HEK293 (cell line): ENCODE measurements around the gene ADCYAP1R1.

ENCODE experiments used
- CTCF ChIA-PET: fragments of 350-600 bp; formaldehyde crosslinking; extraction: SDS; loops from one replicate; lab custom pipeline; 2021; ENCODE audit warnings: antibody characterized with exemption; lab: Yijun Ruan, JAX
- POLR2A ChIA-PET: fragments of 300-600 bp; formaldehyde crosslinking; extraction: SDS; loops from one replicate; lab custom pipeline; 2020; ENCODE audit warnings: antibody characterized with exemption, inconsistent platforms; lab: Yijun Ruan, JAX
- H3K27ac ChIP-seq: fragments of 200-500 bp; sonication (Bioruptor generic); 2 replicates; pipeline ENCODE4 v1.5.1; 2014; ENCODE audit warnings: low read depth, low read length, control low read depth, inconsistent platforms; ENCODE audit errors: extremely low read depth
- H3K36me3 ChIP-seq, 2 experiments: fragments of 200-500 bp in 1 of 2; sonication (Bioruptor generic) in 1 of 2; 1 replicate in 1 of 2; 2 replicates in 1 of 2; pipeline ENCODE4 v1.5.1; 2014 to 2017; ENCODE audit warnings: inconsistent platforms in 2 of 2, low read length in 2 of 2; ENCODE audit not compliant: control insufficient read depth in 2 of 2, insufficient read depth in 1 of 2
- H3K4me1 ChIP-seq: fragments of 200-500 bp; sonication (Bioruptor generic); 2 replicates; pipeline ENCODE4 v1.5.1; 2014; ENCODE audit warnings: mild to moderate bottlenecking, low read length, inconsistent platforms; ENCODE audit not compliant: control insufficient read depth, insufficient read depth
- H3K4me3 ChIP-seq: 2 replicates; pipeline ENCODE4 v1.5.1; 2011; ENCODE audit warnings: low read depth, mild to moderate bottlenecking, control low read depth, low read length, moderate library complexity
- H3K9me3 ChIP-seq: fragments of 200-500 bp; sonication (Bioruptor generic); 2 replicates; pipeline ENCODE4 v1.5.1; 2014; ENCODE audit warnings: low read depth, low read length, inconsistent platforms; ENCODE audit not compliant: control insufficient read depth, insufficient read depth
- KLF7 ChIP-seq: fragments of 450-650 bp; formaldehyde crosslinking; IDR thresholded peaks from 2 replicates; pipeline ENCODE4 v1.5.1; 2016; ENCODE audit warnings: missing biosample characterization, missing genetic modification characterization, borderline replicate concordance
- ZBTB20 ChIP-seq: fragments of 450-650 bp; formaldehyde crosslinking; IDR thresholded peaks from 2 replicates; pipeline ENCODE4 v1.5.1; 2016; ENCODE audit warnings: missing biosample characterization, missing genetic modification characterization
- ZFP3 ChIP-seq: fragments of 450-650 bp; formaldehyde crosslinking; IDR thresholded peaks from 2 replicates; pipeline ENCODE4 v1.5.1; 2016; ENCODE audit warnings: low read depth, missing biosample characterization, missing genetic modification characterization
- ZNF132 ChIP-seq: fragments of 450-650 bp; formaldehyde crosslinking; IDR thresholded peaks from 2 replicates; pipeline ENCODE4 v1.5.1; 2017; ENCODE audit warnings: missing biosample characterization, missing genetic modification characterization, borderline replicate concordance
- ZNF19 ChIP-seq: fragments of 450-650 bp; formaldehyde crosslinking; IDR thresholded peaks from 2 replicates; pipeline ENCODE4; 2016; ENCODE audit warnings: missing biosample characterization, missing genetic modification characterization, low read depth
- ZNF211 ChIP-seq: fragments of 450-650 bp; formaldehyde crosslinking; IDR thresholded peaks from 2 replicates; pipeline ENCODE4 v1.5.1; 2016; ENCODE audit warnings: low read depth, missing biosample characterization, missing genetic modification characterization
- ZNF266 ChIP-seq: fragments of 450-650 bp; formaldehyde crosslinking; IDR thresholded peaks from 2 replicates; pipeline ENCODE4 v1.5.1; 2016; ENCODE audit warnings: missing biosample characterization, missing genetic modification characterization, low read depth
- ZNF433 ChIP-seq: fragments of 450-650 bp; formaldehyde crosslinking; IDR thresholded peaks from 2 replicates; pipeline ENCODE4 v1.5.1; 2016; ENCODE audit warnings: missing biosample characterization, missing genetic modification characterization, low read depth
- ZNF777 ChIP-seq: fragments of 450-650 bp; formaldehyde crosslinking; IDR thresholded peaks from 2 replicates; pipeline ENCODE4 v1.5.1; 2017; ENCODE audit warnings: missing biosample characterization, missing genetic modification characterization, borderline replicate concordance
- TF ChIP-seq, protein P1 (sequence below): fragments of 450-650 bp; formaldehyde crosslinking; IDR thresholded peaks from 2 replicates; pipeline ENCODE4 v1.5.1; 2016; ENCODE audit warnings: missing biosample characterization, missing genetic modification characterization, borderline replicate concordance
- TF ChIP-seq, protein P2 (sequence below): fragments of 450-650 bp; formaldehyde crosslinking; IDR thresholded peaks from 2 replicates; pipeline ENCODE4 v1.5.1; 2016; ENCODE audit warnings: missing biosample characterization, missing genetic modification characterization, borderline replicate concordance
- TF ChIP-seq, protein P3 (sequence below): fragments of 450-650 bp; formaldehyde crosslinking; IDR thresholded peaks from 2 replicates; pipeline ENCODE4 v1.5.1; 2016; ENCODE audit warnings: missing biosample characterization, missing genetic modification characterization
- TF ChIP-seq, protein P4 (sequence below): fragments of 450-650 bp; formaldehyde crosslinking; IDR thresholded peaks from 2 replicates; pipeline ENCODE4 v1.5.1; 2016; ENCODE audit warnings: missing biosample characterization, missing genetic modification characterization
- TF ChIP-seq, protein P5 (sequence below): fragments of 450-650 bp; formaldehyde crosslinking; IDR thresholded peaks from 2 replicates; pipeline ENCODE4 v1.5.1; 2017; ENCODE audit warnings: missing biosample characterization, missing genetic modification characterization
- TF ChIP-seq, protein P6 (sequence below): fragments of 450-650 bp; formaldehyde crosslinking; IDR thresholded peaks from 2 replicates; pipeline ENCODE4 v1.5.1; 2017; ENCODE audit warnings: missing biosample characterization, missing genetic modification characterization

ADCYAP1R1 gene

DNA sequence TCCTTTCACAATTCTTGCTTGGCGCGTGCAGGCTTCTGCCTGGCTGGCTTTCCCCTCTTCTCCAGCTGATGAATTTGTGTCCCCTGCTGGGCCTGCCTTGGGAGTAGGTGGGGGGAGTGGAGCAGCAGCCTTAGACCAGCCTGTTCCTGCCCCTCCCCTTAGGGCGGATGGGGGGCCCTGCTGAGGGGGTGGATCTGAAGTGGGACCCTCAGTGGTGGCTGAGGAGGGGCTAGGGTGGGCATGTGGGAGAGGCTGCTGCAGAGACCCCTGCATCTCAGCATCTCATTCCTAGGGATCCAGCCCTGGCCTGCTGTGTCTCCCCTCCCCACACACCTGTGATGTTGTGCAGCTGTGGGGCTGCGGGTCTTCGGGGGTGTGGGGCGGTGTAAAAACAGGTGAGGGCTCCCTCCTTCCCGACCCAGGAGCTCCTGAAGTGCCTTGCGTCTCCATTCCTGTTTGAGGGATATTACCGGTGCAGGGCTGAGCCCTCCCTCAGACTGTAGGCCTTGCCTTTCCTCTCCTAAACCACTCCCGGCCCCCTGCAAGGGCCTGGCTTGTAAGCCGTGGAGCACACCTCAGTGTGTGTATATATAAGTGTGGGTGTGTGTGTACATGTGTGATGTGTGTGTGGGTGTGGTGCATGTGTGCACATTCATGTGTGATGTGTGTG is 24.7 kb downstream of the ADCYAP1R1 start:
- TF ChIP-seq ZNF19 (tag by site-specific recombination) (no peak), KLF7 (tag by site-specific recombination) (no peak), ZBTB20 (tag by site-specific recombination) (no peak), ZNF266 (tag by site-specific recombination) (no peak), ZFP3 (tag by site-specific recombination) (no peak), ZNF777 (no peak), ZNF433 (tag by site-specific recombination) (no peak), ZNF211 (tag by site-specific recombination) (no peak), ZNF132 (no peak)
- TF ChIP-seq, protein P1, sequence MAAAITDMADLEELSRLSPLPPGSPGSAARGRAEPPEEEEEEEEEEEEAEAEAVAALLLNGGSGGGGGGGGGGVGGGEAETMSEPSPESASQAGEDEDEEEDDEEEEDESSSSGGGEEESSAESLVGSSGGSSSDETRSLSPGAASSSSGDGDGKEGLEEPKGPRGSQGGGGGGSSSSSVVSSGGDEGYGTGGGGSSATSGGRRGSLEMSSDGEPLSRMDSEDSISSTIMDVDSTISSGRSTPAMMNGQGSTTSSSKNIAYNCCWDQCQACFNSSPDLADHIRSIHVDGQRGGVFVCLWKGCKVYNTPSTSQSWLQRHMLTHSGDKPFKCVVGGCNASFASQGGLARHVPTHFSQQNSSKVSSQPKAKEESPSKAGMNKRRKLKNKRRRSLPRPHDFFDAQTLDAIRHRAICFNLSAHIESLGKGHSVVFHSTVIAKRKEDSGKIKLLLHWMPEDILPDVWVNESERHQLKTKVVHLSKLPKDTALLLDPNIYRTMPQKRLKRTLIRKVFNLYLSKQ (tag by site-specific recombination) = no peak
- TF ChIP-seq, protein P2, sequence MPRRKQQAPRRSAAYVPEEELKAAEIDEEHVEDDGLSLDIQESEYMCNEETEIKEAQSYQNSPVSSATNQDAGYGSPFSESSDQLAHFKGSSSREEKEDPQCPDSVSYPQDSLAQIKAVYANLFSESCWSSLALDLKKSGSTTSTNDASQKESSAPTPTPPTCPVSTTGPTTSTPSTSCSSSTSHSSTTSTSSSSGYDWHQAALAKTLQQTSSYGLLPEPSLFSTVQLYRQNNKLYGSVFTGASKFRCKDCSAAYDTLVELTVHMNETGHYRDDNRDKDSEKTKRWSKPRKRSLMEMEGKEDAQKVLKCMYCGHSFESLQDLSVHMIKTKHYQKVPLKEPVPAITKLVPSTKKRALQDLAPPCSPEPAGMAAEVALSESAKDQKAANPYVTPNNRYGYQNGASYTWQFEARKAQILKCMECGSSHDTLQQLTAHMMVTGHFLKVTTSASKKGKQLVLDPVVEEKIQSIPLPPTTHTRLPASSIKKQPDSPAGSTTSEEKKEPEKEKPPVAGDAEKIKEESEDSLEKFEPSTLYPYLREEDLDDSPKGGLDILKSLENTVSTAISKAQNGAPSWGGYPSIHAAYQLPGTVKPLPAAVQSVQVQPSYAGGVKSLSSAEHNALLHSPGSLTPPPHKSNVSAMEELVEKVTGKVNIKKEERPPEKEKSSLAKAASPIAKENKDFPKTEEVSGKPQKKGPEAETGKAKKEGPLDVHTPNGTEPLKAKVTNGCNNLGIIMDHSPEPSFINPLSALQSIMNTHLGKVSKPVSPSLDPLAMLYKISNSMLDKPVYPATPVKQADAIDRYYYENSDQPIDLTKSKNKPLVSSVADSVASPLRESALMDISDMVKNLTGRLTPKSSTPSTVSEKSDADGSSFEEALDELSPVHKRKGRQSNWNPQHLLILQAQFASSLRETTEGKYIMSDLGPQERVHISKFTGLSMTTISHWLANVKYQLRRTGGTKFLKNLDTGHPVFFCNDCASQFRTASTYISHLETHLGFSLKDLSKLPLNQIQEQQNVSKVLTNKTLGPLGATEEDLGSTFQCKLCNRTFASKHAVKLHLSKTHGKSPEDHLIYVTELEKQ = no peak
- TF ChIP-seq, protein P3, sequence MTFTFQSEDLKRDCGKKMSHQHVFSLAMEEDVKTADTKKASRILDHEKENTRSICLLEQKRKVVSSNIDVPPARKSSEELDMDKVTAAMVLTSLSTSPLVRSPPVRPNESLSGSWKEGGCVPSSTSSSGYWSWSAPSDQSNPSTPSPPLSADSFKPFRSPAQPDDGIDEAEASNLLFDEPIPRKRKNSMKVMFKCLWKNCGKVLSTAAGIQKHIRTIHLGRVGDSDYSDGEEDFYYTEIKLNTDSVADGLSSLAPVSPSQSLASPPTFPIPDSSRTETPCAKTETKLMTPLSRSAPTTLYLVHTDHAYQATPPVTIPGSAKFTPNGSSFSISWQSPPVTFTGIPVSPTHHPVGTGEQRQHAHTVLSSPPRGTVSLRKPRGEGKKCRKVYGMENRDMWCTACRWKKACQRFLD (tag by site-specific recombination) = no peak
- TF ChIP-seq, protein P4, sequence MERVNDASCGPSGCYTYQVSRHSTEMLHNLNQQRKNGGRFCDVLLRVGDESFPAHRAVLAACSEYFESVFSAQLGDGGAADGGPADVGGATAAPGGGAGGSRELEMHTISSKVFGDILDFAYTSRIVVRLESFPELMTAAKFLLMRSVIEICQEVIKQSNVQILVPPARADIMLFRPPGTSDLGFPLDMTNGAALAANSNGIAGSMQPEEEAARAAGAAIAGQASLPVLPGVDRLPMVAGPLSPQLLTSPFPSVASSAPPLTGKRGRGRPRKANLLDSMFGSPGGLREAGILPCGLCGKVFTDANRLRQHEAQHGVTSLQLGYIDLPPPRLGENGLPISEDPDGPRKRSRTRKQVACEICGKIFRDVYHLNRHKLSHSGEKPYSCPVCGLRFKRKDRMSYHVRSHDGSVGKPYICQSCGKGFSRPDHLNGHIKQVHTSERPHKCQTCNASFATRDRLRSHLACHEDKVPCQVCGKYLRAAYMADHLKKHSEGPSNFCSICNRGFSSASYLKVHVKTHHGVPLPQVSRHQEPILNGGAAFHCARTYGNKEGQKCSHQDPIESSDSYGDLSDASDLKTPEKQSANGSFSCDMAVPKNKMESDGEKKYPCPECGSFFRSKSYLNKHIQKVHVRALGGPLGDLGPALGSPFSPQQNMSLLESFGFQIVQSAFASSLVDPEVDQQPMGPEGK (tag by site-specific recombination) = no peak
- TF ChIP-seq, protein P5, sequence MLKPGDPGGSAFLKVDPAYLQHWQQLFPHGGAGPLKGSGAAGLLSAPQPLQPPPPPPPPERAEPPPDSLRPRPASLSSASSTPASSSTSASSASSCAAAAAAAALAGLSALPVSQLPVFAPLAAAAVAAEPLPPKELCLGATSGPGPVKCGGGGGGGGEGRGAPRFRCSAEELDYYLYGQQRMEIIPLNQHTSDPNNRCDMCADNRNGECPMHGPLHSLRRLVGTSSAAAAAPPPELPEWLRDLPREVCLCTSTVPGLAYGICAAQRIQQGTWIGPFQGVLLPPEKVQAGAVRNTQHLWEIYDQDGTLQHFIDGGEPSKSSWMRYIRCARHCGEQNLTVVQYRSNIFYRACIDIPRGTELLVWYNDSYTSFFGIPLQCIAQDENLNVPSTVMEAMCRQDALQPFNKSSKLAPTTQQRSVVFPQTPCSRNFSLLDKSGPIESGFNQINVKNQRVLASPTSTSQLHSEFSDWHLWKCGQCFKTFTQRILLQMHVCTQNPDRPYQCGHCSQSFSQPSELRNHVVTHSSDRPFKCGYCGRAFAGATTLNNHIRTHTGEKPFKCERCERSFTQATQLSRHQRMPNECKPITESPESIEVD (tag by site-specific recombination) = no peak
- TF ChIP-seq, protein P6, sequence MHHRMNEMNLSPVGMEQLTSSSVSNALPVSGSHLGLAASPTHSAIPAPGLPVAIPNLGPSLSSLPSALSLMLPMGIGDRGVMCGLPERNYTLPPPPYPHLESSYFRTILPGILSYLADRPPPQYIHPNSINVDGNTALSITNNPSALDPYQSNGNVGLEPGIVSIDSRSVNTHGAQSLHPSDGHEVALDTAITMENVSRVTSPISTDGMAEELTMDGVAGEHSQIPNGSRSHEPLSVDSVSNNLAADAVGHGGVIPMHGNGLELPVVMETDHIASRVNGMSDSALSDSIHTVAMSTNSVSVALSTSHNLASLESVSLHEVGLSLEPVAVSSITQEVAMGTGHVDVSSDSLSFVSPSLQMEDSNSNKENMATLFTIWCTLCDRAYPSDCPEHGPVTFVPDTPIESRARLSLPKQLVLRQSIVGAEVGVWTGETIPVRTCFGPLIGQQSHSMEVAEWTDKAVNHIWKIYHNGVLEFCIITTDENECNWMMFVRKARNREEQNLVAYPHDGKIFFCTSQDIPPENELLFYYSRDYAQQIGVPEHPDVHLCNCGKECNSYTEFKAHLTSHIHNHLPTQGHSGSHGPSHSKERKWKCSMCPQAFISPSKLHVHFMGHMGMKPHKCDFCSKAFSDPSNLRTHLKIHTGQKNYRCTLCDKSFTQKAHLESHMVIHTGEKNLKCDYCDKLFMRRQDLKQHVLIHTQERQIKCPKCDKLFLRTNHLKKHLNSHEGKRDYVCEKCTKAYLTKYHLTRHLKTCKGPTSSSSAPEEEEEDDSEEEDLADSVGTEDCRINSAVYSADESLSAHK (tag by site-specific recombination) = no peak
- no peaks in the 10 kb centered on the region for H3K4me1 ChIP-seq
- H3K36me3 ChIP-seq = no peaks in the 10 kb centered on the region
- no peaks in the 10 kb centered on the region for H3K9me3 ChIP-seq
- H3K27ac ChIP-seq = no peak overlapping the region
- ChIA-PET CTCF (interaction anchor here (1.0 kb wide), 1 partner anchor 138 kb away, joined by 3 read pairs; no protein-coding TSS in a partner anchor), POLR2A (no interaction called here)
- H3K4me3 ChIP-seq = no peak overlapping the region
